ENCODE measurements around the gene CFAP46.

The CFAP46 gene

DNA sequence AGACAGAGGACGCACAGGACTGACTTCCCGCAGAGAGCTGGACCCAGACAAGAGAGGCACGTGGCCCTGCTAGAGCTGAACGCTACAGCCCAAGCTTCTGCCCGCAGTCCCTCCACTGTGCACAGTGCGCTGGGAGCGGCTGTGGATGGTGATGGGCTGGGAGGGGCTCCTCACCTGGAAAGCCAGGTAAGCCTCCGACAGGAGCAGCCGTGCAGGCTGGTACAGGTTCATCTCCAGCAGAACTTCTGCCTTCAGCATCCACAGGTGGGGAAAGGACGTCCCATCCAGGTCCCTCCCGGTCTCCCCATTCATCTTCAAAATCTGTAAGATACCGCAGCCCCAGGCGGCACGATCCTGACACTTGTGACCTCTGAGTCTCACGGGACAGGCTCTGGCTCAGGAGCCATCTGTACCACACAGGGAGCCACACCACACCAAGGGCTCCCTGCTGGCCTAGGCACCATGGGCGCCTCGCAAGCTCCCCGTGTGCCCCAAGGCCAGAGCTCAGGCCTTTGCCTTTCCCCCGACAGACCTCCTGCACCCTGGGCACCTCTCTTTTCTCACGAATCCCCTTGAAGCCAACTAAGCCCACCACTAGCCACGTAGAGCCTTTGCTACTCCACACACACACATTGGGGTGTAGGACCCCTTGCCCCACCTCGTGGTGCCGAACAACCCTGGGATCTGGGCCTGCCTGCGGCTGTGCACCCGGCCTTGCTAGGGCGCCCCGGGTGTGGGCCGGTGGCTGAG, 76.3 kb downstream of the CFAP46 start:
- DNase-seq (ENCODE audit: low spot score), result no peak

DNA sequence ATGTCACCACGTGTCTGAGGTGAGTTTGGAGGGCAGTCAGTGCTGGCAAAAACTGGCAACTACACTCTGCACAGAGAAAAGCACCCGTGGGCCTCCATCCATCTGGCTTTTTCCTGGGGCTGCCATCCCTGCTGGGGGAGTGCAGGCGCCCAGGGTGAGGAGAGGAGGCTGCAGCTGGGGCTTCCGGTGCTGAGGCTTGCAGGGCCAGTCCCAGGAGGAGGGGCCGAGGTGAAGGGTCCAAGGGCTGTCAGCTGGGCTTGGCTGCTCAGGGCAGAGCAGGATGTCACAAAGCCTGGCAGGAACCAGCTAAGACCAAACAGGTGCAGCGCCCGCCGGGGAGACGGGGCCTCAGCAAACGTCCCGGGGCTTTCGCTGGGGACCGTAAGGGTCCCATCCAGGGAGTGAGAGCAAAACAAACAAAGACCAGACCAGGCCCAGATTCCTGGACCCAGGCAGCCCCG, 77.2 kb downstream of the CFAP46 start:
- DNase-seq (ENCODE audit: low spot score), result no peak

DNA sequence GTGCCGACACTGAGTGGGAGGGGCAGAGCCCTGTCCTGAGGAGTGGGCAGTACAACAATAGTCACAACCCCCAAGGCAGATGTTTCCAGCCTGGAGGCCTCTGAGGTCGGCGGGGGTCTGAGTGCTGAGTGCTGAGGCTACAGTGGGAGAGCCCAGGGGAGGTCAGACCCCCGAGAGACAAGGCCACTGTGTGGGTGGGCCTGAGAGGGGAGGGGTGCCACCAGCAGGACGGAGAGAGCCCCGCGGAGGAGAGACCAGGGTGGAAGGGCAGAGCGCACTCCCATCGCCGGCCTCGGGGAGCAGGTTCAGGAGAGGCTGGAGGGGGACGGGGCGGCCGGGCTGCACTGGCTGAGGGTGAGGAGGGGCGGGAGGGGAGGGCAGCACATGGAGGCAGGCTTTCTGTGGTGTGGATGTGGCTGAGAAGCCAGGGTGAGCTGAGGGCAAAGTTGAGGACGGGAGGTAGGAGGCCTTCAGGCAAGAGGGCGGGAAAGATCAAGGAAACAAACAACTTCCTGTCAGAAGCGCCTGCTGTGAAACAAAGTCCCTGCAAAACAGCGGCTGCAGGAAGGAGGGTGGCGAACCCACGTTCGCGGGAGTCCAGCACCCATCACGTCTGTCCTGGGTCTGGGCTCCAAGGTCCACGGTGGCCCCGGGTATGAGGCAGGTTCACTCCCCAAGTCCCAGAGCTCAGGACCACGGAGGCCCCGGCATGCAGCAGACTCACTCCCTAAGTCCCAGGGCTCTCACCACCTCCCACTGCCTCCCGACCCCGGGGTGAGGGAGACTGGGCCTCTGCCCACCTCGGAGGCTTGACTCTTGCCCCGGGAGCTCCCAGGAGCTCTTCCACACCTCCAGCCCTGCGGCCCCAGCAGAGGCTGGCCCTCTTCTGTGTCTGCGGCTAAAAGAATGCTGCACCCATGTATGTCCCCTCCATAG, 79.6 kb downstream of the CFAP46 start:
- no peak for DNase-seq (ENCODE audit: low spot score)

DNA sequence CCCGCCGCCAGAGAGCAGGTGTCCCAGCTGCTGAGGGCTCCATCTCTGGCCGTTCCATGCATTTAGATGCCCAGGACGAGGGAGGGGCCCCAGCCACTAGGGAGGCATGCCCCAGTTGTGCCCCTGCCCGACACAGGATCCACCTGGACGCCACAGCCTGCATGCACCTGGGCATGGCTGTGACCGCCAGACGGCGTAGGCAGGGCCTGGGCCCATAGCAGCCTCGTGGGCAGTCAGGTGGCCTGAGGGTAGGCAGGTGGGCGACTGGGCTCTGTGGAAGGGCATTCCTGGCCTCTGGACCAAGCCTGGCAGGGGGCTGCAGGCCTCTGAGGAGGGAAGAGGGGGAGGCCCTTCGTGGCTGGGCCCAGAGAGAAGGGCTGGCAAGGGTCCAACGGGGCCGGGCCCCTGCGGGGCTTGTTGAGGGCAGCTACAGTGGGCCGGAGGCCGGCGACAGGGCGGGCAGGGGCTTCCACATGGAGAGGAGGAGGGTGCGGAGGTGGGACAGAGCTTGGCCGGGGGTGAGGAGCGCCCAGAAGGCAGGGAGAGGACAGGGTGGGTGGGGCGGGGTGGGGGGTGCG, 80.4 kb downstream of the CFAP46 start:
- DNase-seq (ENCODE audit: low spot score), result no peak

- DNase-seq (ENCODE audit: low spot score), result peak; percentile 47
Measured at GRCh38 chr10:132861116-132861691, 81.2 kb downstream of the CFAP46 start.

DNA sequence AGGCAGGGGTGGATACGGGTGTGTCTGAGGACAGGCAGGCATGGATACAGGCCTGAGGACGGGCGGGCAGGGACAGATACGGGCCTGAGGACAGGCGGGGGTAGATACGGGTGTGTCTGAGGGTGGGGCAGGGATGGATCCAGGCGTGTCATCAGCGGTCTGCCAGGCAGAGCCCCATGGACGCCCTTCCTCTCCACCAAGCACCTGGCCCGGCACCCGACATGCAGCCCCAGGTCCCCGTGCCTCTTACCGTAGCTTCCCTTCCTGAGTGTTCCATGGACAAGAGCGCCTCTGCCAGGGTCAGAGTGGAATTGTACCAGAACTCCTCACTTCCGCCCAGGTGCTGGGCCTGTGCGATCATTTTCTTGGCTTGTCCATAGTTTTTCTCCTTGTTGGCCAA, 81.8 kb downstream of the CFAP46 start:
- DNase-seq (ENCODE audit: low spot score), result no peak

DNA sequence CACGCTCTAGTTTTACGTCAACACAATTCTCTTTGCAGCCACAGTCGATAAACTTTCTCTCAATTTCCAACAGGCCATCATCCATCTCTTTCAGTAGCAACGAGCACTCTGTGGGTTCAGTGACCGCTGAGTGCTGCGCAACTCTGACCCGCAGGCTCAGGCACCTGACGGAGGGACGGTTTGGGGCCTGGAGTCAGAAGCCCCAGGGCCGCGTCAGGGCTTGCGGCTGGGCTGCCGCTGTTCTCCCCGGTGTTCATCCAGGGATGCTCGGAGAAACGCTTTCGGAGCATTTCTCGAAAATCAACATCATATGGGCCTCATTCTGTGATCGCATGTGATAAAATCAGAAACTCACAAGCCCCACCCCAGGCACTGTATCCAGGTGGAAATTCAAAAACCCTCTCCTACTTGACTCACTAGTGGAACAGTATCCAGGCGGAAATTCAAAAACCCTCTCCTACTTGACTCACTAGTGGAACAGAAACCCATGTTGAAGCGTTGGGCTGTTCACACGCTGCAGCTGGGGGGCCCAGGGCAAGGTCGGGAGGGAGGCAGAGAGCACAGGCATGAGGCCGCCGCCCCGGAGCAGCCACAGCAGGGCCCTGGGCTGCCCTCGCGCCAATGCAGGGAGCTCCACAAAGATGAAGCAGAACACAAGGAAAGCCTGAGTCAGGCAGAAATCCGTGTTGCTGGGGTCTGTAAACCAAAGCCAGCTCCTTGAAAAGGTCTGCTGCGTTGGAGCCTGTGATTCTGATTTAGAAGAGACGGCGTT, 83.1 kb downstream of the CFAP46 start:
- DNase-seq (ENCODE audit: low spot score), result no peak

DNA sequence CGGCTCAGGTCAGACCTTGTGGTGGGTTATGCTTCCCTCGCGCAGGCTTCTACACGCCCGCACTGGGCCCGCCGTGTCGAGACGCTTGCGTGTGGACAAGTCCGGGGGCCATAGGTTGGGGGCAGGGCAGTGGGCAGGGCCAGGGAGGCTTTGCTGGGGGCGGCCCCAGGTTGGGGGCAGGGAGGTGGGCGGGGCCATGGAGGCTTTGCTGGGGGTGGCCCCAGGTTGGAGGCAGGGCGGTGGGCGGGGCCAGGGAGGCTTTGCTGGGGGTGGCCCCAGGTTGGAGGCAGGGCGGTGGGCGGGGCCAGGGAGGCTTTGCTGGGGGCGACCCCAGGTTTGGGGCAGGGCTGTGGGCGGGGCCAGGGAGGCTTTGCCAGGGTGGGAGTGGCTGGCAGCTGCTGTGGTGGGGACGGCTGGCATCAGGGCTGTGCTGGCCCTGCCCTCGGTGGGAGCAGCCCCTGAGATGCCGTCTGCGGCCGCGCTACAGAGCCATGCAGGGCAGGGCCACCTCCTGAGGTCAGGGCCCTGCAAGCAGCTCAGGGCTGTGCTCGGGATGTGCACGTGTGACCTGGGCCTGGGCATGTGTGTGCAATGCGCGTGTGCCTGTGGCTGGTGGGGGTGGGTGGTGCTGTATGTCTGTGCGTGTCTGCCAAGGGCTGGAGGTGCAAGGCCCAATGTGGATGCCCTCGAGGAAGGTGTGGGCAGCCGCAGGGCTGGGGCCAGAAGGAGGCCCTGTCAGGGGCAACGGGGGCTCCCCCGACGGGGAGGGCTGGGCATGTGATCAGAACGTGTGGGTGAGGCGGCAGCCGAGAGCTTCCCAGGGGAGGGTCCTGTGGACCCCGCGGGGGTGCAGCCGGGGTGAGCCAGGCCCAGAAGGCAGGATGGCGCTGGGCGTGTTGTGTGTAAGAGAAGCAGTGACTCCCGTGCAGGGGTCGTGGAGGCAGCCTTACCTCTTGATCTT, 84.0 kb downstream of the CFAP46 start:
- no peak for DNase-seq (ENCODE audit: low spot score)

GRCh38 chr10:132856869-132857524, 85.4 kb downstream of the CFAP46 start:
- DNase-seq (ENCODE audit: low spot score), result no peak

DNA sequence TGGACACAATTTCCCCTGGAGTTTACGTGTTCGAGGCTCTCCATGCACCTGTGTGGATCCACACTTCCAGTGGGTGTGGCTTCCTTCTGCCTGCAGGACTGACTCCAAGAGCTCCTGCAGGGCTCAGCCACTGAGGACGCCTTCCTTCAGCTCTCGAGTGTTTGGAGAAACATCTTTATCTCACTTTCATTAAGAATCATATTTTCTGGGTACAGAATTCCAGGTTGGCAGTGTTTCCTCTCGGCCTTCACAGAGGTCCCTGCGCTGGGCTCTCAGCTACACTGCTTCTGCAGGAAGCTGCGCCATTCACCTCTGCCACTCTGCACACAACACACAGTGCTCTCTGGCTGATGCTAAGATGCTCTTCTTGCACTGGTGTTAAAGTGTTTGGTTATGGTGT, 86.5 kb downstream of the CFAP46 start:
- DNase-seq (ENCODE audit: low spot score), result no peak

GRCh38 chr10:132851451-132851850, 90.9 kb downstream of the CFAP46 start:
- DNase-seq (ENCODE audit: low spot score), result no peak

DNA sequence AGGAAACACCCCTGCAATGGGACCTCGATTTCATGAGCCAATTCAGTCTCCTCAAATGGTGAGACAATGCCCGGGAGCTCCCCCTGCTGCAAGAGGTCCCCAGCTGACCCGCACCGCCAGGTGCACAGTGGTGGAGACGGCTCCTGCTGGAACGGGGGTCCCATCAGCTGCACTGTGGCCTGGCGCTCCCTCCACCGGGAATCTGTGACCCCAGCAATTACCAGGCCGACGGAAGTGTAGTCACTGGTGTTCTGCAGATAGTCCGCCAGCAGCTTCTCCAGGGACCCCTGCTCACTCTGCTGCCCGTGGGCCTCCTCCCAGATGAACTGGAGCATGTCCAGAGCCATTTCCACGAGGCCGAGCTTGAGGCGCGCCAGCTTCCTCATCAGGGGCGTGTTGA, 91.5 kb downstream of the CFAP46 start:
- no peak for DNase-seq (ENCODE audit: low spot score)

GRCh38 chr10:132850246-132850645, 92.1 kb downstream of the CFAP46 start:
- DNase-seq (ENCODE audit: low spot score), result no peak

DNA sequence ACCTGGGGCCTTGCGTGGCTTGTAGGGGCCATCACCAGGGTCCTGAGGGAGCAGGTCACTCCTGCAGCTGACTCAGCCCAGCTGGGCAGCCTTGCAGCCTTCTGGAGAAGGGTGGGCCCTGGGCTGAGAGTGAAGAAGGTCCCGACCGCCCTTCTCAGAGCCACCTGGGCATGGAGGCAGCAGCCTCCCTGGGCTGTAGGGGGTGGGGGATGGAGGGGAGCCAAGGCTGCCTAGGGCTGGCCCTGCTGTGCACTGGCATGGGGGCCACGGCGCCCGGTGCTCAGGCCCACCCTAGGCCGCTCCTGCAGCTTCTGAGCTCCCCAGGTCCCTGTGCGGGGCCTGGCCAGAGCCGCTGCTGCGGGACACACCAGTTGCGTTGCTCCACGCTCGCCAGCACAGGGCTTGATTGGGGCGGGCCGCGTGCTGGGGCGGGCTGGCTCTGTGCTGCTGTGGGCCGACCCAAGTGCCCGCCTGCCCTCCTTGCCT, 92.8 kb downstream of the CFAP46 start:
- no peak for DNase-seq (ENCODE audit: low spot score)

DNA sequence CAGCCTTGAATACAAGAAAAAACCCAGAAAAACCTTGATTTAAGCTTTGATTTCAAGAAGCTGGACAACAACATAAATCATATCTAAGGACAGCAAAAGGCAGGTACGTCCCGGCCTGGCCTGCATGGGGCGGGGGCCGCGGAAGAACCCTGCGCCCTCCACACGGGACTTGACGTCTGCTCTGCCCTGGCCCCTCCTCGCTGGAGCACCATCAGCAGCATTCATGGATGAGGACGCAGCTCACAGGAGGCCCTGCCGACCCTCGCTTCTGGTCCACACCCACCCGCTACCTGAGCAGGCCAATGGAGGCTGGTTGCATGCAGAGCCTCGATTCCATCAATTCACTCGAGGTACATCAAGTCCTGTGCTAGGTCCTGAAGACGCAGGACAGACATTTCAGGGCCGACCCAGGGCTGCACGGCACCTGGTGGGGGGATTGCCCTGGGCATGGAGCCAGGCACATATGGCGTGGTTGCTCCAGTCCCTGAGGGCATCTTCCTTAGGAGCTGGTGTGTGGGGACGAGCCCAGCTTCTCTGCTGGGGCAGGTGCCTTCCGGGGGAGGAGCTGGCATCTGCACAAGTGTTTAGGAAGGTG, 93.3 kb downstream of the CFAP46 start:
- DNase-seq (ENCODE audit: low spot score), result no peak

DNA sequence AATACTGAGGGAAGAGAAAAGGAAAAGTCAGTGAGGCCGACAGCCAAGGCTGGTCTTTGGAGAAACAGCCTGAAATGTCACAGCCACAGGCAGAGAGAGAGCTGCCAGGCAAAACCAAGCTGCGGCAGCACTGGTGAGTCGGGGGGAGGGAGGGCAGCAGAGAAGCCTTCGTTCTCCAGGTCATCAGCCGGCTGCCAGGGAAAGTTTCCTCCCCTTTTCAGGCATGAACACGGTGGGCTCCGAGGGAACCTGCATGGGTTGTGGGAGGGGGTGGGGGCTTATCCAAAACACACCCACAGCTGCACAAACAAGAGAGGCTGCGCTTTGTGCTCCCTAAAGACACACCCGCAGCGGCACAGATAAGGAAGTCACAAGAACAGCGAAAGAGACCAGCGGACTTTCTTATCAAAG, 94.1 kb downstream of the CFAP46 start:
- no peak for DNase-seq (ENCODE audit: low spot score)

DNA sequence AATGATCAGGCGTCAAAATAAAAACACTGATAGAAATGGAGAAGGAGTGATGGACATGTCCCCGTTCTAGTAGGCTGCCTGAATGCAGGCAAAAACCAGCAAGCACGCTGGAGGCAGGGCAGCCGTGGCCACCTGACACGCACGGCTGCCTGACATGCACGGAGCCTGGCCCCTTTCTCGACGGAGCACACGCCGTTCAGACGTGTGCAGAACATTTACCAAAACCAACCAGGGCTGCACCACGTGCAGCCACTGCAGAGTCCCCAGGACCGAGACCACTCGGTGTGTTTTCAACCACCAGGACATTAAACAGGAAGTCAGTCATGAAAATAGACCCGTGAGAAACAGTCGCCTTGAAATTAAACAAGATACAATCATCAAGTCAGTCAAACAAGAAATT, 94.5 kb downstream of the CFAP46 start:
- DNase-seq (ENCODE audit: low spot score), result no peak

DNA sequence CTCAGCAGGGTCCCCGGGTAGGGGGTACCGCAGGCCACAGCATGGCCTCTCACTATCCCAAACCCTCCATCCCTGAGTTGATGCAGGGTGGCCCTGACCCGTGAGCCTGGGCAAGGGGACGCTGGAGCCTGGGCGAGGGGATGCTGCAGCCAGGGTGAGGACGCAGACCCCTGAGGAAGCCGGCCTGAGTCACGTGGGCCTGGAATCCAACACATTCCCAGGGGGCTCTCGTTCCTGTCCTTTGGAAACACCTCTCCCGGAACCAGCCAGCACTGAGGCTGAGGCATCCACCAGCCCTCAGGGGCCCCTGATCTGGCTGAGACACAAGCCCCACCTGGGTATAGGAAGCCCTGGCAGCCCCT, 95.0 kb downstream of the CFAP46 start:
- no peak for DNase-seq (ENCODE audit: low spot score)

Measured in SK-N-DZ (cell line).